ENCODE results near the gene TBC1D9. TPM values are rescaled to one million over a fixed set of nuclear protein-coding genes. Genes with fewer than 3 reads are reported as not detected.

TBC1D9 gene
- total RNA-seq, 2 experiments from 2014 or later = not detected

DNA sequence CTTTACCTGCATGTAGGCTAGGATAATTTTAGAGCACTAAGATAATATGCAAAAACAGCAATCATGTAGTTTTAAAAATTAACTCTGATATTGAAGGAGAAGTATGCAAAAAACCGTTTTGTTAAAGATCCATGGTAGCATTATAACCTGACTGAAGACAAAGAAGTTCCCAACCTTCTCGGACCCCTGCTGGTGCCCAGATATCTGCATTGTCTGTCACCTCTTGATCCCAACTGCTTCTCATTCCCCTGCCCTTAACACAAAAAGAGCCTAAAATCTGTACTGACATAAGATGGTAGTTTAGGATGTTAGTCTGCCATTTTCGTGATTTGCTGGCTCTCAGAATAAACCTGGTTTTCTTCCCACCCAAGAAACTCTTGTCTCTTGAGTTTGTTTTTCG, 125.9 kb downstream of the TBC1D9 start:
- peaks cover 6% of the 10 kb centered on the region for H3K27me3 Mint-ChIP-seq (ENCODE audit: low read depth)
- no peak overlapping the region for H3K27ac Mint-ChIP-seq
- H3K4me1 Mint-ChIP-seq (ENCODE audit: low read depth) = no peaks in the 10 kb centered on the region
- H3K9me3 Mint-ChIP-seq (ENCODE audit: insufficient read depth) = no peaks in the 10 kb centered on the region
- ChIA-PET CTCF (no interaction called here), POLR2A (no interaction called here)
- H3K4me3 Mint-ChIP-seq = no peak overlapping the region
- DNase-seq (no peak), ATAC-seq (no peak)
- H3K36me3 Mint-ChIP-seq (ENCODE audit: low read depth) = no peaks in the 10 kb centered on the region

GRCh38 chr4:140628016-140628415, 128.2 kb downstream of the TBC1D9 start:
- no peak overlapping the region for H3K4me3 Mint-ChIP-seq
- peaks cover 9% of the 10 kb centered on the region for H3K27me3 Mint-ChIP-seq (ENCODE audit: low read depth)
- no peak overlapping the region for H3K27ac Mint-ChIP-seq
- ChIA-PET CTCF (no interaction called here), POLR2A (no interaction called here)
- no peak for DNase-seq
- no peak for ATAC-seq
- no peaks in the 10 kb centered on the region for H3K4me1 Mint-ChIP-seq (ENCODE audit: low read depth)
- H3K36me3 Mint-ChIP-seq (ENCODE audit: low read depth) = no peaks in the 10 kb centered on the region
- H3K9me3 Mint-ChIP-seq (ENCODE audit: insufficient read depth) = no peaks in the 10 kb centered on the region

GRCh38 chr4:140626661-140627376, 129.4 kb downstream of the TBC1D9 start:
- no peaks in the 10 kb centered on the region for H3K4me1 Mint-ChIP-seq (ENCODE audit: low read depth)
- ChIA-PET CTCF (interaction anchor here (1.0 kb wide), 1 partner anchor 267 kb away, joined by 3 read pairs; no protein-coding TSS in a partner anchor), POLR2A (no interaction called here)
- no peak overlapping the region for H3K4me3 Mint-ChIP-seq
- no peaks in the 10 kb centered on the region for H3K36me3 Mint-ChIP-seq (ENCODE audit: low read depth)
- H3K9me3 Mint-ChIP-seq (ENCODE audit: insufficient read depth) = no peaks in the 10 kb centered on the region
- DNase-seq (no peak), ATAC-seq (no peak)
- H3K27me3 Mint-ChIP-seq (ENCODE audit: low read depth) = peaks cover 9% of the 10 kb centered on the region
- no peak overlapping the region for H3K27ac Mint-ChIP-seq

GRCh38 chr4:140622333-140622958, 133.7 kb downstream of the TBC1D9 start:
- no peaks in the 10 kb centered on the region for H3K36me3 Mint-ChIP-seq (ENCODE audit: low read depth)
- ATAC-seq = no peak
- POLR2A ChIA-PET = interaction anchor here (0.6 kb wide), 1 partner anchor 124 kb away, joined by 3 read pairs; no protein-coding TSS in a partner anchor
- peaks cover 4% of the 10 kb centered on the region for H3K27me3 Mint-ChIP-seq (ENCODE audit: low read depth)
- no peaks in the 10 kb centered on the region for H3K4me1 Mint-ChIP-seq (ENCODE audit: low read depth)
- CTCF ChIA-PET = no interaction called here
- DNase-seq = no peak
- H3K27ac Mint-ChIP-seq = no peak overlapping the region
- no peak overlapping the region for H3K4me3 Mint-ChIP-seq
- H3K9me3 Mint-ChIP-seq (ENCODE audit: insufficient read depth) = no peaks in the 10 kb centered on the region

DNA sequence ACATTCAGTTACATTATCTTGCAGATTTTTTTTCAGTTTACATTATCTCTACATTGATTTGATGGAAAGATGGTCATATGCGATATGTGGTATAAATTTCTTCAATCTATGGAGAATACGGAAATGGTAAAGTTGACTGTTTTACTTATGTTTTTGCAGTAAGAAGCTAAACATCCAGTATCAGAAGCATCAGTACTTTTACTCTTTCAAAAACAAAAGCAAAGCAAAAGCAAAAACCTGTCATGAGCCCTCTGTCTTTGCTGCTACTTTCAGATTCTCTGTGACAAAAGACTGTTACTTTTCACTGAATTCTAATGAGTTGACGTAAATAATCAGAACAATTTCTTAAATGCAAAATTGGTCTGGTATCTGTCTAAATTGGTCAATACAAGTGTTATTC, 135.0 kb downstream of the TBC1D9 start:
- no peaks in the 10 kb centered on the region for H3K36me3 Mint-ChIP-seq (ENCODE audit: low read depth)
- ATAC-seq (no peak), DNase-seq (no peak)
- H3K4me3 Mint-ChIP-seq = no peak overlapping the region
- H3K4me1 Mint-ChIP-seq (ENCODE audit: low read depth) = no peaks in the 10 kb centered on the region
- H3K27me3 Mint-ChIP-seq (ENCODE audit: low read depth) = peaks cover 4% of the 10 kb centered on the region
- POLR2A ChIA-PET = no interaction called here
- CTCF ChIA-PET = interaction anchor here (1.2 to 1.9 kb wide), 3 partner anchors 11 to 378 kb away, joined by 3 to 6 read pairs (median 6); no protein-coding TSS in a partner anchor
- H3K9me3 Mint-ChIP-seq (ENCODE audit: insufficient read depth) = no peaks in the 10 kb centered on the region
- H3K27ac Mint-ChIP-seq = no peak overlapping the region

DNA sequence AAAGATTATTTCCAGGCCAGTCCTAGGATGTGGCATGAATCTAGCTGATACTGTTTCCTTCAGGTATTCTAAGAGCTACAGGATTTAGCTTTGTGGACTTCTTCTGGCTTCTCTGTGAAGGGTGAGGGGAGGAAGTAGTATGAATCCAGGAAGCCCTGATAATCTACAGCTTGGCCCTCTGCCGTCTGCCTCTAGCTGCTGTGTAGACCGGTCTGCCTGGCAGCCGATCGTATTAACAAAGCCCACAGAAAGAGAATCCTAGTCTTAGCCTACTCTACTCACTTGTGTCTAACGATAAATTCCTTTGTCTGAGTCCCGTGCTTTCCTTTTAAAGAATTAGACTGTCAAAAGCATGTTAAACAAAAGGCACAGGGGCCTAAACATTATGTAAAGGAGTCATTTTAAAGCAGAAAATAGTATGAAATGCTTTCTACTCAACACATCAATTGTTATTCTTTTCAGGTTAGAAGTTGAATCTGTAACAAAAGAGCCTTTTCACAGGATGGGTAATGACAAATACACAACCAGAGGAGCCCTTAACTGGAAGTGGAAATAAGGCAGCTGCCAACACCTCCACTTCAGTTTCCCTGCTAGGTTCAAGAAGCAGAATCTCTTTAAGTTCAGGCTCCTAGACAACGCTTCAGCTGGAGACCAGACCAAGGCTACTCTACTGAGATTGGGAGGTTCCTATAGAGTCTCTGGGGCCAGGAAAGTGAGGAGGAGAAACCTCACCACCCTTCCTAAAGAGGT, 138.5 kb downstream of the TBC1D9 start:
- no peak for ATAC-seq

GRCh38 chr4:140615451-140615850, 140.7 kb downstream of the TBC1D9 start:
- Mint-ChIP-seq H3K4me1 (ENCODE audit: low read depth) (no peaks in the 10 kb centered on the region), H3K27ac (no peak overlapping the region), H3K27me3 (ENCODE audit: low read depth) (no peaks in the 10 kb centered on the region), H3K4me3 (no peak overlapping the region), H3K9me3 (ENCODE audit: insufficient read depth) (no peaks in the 10 kb centered on the region), H3K36me3 (ENCODE audit: low read depth) (no peaks in the 10 kb centered on the region)
- DNase-seq = no peak
- no peak for ATAC-seq
- ChIA-PET CTCF (interaction anchor here (1.0 kb wide), 1 partner anchor 256 kb away, joined by 4 read pairs; no protein-coding TSS in a partner anchor), POLR2A (no interaction called here)

More for the DNA sequence above, 138.5 kb downstream of the TBC1D9 start:
- Mint-ChIP-seq H3K27ac (no peak overlapping the region), H3K9me3 (ENCODE audit: insufficient read depth) (no peaks in the 10 kb centered on the region), H3K36me3 (ENCODE audit: low read depth) (no peaks in the 10 kb centered on the region), H3K4me1 (ENCODE audit: low read depth) (no peaks in the 10 kb centered on the region), H3K27me3 (ENCODE audit: low read depth) (no peaks in the 10 kb centered on the region), H3K4me3 (no peak overlapping the region)
- ChIA-PET CTCF (no interaction called here), POLR2A (no interaction called here)
- no peak for DNase-seq

DNA sequence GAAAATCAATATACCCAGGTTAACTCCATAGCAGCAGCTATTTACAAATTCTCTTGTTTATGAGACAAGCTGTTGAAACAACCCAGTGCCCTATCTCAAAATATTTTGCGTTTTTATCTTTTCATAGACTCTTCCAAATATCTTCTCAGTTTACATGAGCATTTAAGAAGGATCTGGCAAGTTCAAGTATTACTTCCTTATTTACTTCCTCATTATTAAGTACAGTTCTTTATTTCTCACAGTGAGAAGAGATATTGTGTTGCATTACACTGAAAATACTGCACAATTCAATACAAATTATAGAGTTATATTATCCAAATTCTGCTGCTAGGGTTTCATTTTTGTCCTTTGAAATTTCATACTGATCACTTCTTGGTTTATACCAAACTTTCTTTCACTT, 143.8 kb downstream of the TBC1D9 start:
- Mint-ChIP-seq H3K4me1 (ENCODE audit: low read depth) (no peaks in the 10 kb centered on the region), H3K27me3 (ENCODE audit: low read depth) (no peaks in the 10 kb centered on the region), H3K36me3 (ENCODE audit: low read depth) (no peaks in the 10 kb centered on the region), H3K27ac (no peak overlapping the region), H3K4me3 (no peak overlapping the region), H3K9me3 (ENCODE audit: insufficient read depth) (no peaks in the 10 kb centered on the region)
- ChIA-PET POLR2A (no interaction called here), CTCF (interaction anchor here (0.8 kb wide), 1 partner anchor 253 kb away, joined by 3 read pairs; no protein-coding TSS in a partner anchor)
- ATAC-seq (no peak), DNase-seq (no peak)

DNA sequence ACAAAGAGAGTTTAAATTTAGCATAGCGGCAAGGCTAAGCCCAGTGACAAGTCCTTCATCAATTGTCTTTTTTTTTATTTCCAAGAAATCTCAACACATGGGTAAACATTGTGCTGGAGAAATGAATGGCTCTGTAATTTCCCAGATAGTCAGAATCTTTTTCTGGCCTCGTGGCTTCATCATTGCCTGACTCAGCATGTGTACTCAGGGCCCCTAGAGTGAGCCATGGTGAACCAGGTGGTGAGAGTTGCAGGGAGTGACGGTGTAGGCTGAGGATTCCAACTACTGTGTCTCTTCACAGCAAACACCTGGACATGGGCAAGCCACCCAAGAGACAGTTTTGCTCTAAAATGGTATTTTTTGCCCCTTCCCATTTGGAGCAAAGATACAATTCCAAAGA, 144.3 kb downstream of the TBC1D9 start:
- Mint-ChIP-seq H3K27ac (no peak overlapping the region), H3K9me3 (ENCODE audit: insufficient read depth) (no peaks in the 10 kb centered on the region), H3K27me3 (ENCODE audit: low read depth) (no peaks in the 10 kb centered on the region), H3K4me1 (ENCODE audit: low read depth) (no peaks in the 10 kb centered on the region), H3K4me3 (no peak overlapping the region), H3K36me3 (ENCODE audit: low read depth) (no peaks in the 10 kb centered on the region)
- no peak for ATAC-seq
- DNase-seq = no peak
- ChIA-PET CTCF (interaction anchor here (0.8 kb wide), 1 partner anchor 252 kb away, joined by 3 read pairs; no protein-coding TSS in a partner anchor), POLR2A (no interaction called here)

- ATAC-seq (peak; percentile 69), DNase-seq (no peak)
- Mint-ChIP-seq H3K36me3 (ENCODE audit: low read depth) (no peaks in the 10 kb centered on the region), H3K27me3 (ENCODE audit: low read depth) (no peaks in the 10 kb centered on the region), H3K4me3 (no peak overlapping the region), H3K9me3 (ENCODE audit: insufficient read depth) (no peaks in the 10 kb centered on the region), H3K4me1 (ENCODE audit: low read depth) (no peaks in the 10 kb centered on the region), H3K27ac (no peak overlapping the region)
- ChIA-PET POLR2A (no interaction called here), CTCF (interaction anchor here (0.7 to 5.1 kb wide), 15 partner anchors 10 to 1779 kb away, joined by 3 to 44 read pairs (median 4); partner anchors contain the start of genes CLGN and SCOC)
Measured at GRCh38 chr4:140609548-140610425, 146.4 kb downstream of the TBC1D9 start.

GRCh38 chr4:140607852-140608251, 148.3 kb downstream of the TBC1D9 start:
- POLR2A ChIA-PET = no interaction called here
- H3K4me3 Mint-ChIP-seq = no peak overlapping the region
- DNase-seq = no peak
- H3K27me3 Mint-ChIP-seq (ENCODE audit: low read depth) = no peaks in the 10 kb centered on the region
- H3K36me3 Mint-ChIP-seq (ENCODE audit: low read depth) = no peaks in the 10 kb centered on the region
- ATAC-seq = no peak
- CTCF ChIA-PET = interaction anchor here (1.0 to 5.1 kb wide), 2 partner anchors 248 to 279 kb away, joined by 3 to 44 read pairs; no protein-coding TSS in a partner anchor
- no peaks in the 10 kb centered on the region for H3K9me3 Mint-ChIP-seq (ENCODE audit: insufficient read depth)
- H3K4me1 Mint-ChIP-seq (ENCODE audit: low read depth) = no peaks in the 10 kb centered on the region
- no peak overlapping the region for H3K27ac Mint-ChIP-seq

Data from activated CD8-positive, alpha-beta T cell treated with anti-CD3 and anti-CD28 coated beads, Interleukin-2, amount 10 ng/mL, durations not matched to agents 7 days and 5 days (primary cell).